Activated B cell treated with CpG ODN at 0.5 μM for 24 hours (primary cell): ENCODE data around the gene FAM168B. TPM values are rescaled to one million over a fixed set of nuclear protein-coding genes. Genes with fewer than 3 reads are reported as not detected.

Experiments used
- ATAC-seq: fragments of 200-7000 bp; cut with Tn5 transposase; one replicate; pipeline ENCODE4 v1.10.0; 2021; ENCODE audit warnings: low read depth, mild to moderate bottlenecking, moderate library complexity
- CTCF ChIA-PET: fragments of 350-600 bp; sonication (Branson Sonifier 250); formaldehyde crosslinking; loops from one replicate; lab custom pipeline; 2021; ENCODE audit warnings: antibody characterized with exemption; lab: Charles Lee
- POLR2A ChIA-PET: fragments of 350-600 bp; sonication (Branson Sonifier 250); formaldehyde crosslinking; loops from one replicate; lab custom pipeline; 2021; ENCODE audit warnings: antibody characterized with exemption; lab: Charles Lee
- DNase-seq: peaks from one replicate; pipeline ENCODE4 v3.0.0; 2022
- H3K27ac Mint-ChIP-seq: one replicate; pipeline ENCODE4 v1.8.0; 2020; ENCODE audit warnings: mixed read lengths
- H3K27me3 Mint-ChIP-seq: one replicate; pipeline ENCODE4 v1.8.0; 2021; ENCODE audit warnings: mixed read lengths
- H3K36me3 Mint-ChIP-seq: one replicate; pipeline ENCODE4 v1.8.0; 2021; ENCODE audit warnings: low read depth, mixed read lengths
- H3K4me1 Mint-ChIP-seq: one replicate; pipeline ENCODE4 v1.8.0; 2021; ENCODE audit warnings: mixed read lengths
- H3K4me3 Mint-ChIP-seq: one replicate; pipeline ENCODE4 v1.8.0; 2020; ENCODE audit warnings: mild to moderate bottlenecking, mixed read lengths
- H3K9me3 Mint-ChIP-seq: one replicate; pipeline ENCODE4 v1.8.0; 2020; ENCODE audit warnings: mixed read lengths
- intact Hi-C: fragments of 100-400 bp; cut with micrococcal nuclease; formaldehyde crosslinking; loops from one replicate; pipeline ENCODE4 v1.15.1; 2024
- total RNA-seq: library from RNA; stranded (reverse); gene quantifications from 2 replicates; pipeline ENCODE4 v1.2.3, GENCODE V29; 2022
- TF ChIP-seq, protein P1 (sequence below): fragments of 200-600 bp; IDR thresholded peaks from one replicate; pipeline ENCODE4 v1.8.0; 2022; ENCODE audit warnings: antibody characterized with exemption, mild to moderate bottlenecking

Gene FAM168B
- total RNA-seq, 1 donor from 2014 or later: 62.5 TPM

DNA sequence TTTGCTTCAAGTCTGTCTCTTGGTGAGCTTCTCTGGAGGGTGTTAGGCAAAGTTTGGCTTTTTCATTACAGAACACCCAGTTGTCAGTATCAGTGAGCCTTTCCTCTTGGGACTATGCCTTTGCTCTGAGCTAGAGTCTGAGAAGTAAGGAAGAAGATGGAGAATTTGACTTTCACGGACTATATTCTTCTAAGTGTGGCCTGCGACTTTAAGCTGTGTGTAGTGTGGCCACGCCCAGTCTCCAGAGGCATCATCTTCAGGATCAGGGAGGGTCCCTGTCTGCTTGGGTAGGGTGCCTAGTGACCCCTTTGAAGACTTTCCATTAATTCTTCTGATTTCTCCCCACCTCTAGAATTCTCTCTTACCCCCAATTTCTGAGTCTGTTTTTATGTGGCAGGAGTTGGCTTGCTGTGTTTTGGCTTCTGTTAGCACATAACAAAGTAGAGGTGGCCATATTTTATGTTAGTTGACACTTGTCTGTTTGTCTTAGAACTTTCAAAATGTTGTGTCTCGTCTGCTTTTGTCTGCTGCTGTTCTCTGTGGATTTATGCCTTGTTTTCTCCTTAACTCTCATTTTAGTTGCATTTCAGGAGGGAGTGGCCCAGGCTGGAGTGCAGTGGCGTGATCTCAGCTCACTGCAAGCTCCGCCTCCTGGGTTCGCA, 20.4 kb upstream of the FAM168B start:
- Mint-ChIP-seq H3K4me1 (peaks cover 25% of the 10 kb centered on the region), H3K9me3 (peaks cover 10% of the 10 kb centered on the region), H3K36me3 (peaks cover 53% of the 10 kb centered on the region), H3K27ac (no peak overlapping the region), H3K4me3 (no peak overlapping the region), H3K27me3 (no peaks in the 10 kb centered on the region)
- ATAC-seq (no peak), DNase-seq (no peak)
- TF ChIP-seq, protein P1, sequence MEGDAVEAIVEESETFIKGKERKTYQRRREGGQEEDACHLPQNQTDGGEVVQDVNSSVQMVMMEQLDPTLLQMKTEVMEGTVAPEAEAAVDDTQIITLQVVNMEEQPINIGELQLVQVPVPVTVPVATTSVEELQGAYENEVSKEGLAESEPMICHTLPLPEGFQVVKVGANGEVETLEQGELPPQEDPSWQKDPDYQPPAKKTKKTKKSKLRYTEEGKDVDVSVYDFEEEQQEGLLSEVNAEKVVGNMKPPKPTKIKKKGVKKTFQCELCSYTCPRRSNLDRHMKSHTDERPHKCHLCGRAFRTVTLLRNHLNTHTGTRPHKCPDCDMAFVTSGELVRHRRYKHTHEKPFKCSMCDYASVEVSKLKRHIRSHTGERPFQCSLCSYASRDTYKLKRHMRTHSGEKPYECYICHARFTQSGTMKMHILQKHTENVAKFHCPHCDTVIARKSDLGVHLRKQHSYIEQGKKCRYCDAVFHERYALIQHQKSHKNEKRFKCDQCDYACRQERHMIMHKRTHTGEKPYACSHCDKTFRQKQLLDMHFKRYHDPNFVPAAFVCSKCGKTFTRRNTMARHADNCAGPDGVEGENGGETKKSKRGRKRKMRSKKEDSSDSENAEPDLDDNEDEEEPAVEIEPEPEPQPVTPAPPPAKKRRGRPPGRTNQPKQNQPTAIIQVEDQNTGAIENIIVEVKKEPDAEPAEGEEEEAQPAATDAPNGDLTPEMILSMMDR: no peak
- intact Hi-C loops: no loop called here
- ChIA-PET POLR2A (no interaction called here), CTCF (no interaction called here)

DNA sequence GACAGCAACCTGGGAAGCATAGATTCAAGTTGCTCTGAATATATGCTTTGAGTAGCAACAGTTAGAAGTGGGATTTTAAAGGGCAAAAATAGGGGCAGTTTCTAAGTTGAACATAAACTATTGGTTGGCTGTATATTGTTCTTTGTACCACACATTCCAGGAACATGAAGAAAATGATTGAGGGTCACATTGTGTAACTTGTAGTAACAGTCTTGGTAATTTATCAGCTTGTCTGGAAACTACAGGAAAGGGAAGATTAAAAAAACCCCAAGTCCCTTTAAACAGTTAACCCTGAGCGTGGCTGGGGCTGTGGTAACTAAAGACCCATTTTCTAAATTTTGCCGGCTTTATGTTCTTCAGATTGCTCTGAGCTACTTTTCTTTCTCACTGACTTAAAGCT, 19.3 kb upstream of the FAM168B start:
- Mint-ChIP-seq H3K9me3 (peaks cover 10% of the 10 kb centered on the region), H3K27ac (no peak overlapping the region), H3K36me3 (peaks cover 54% of the 10 kb centered on the region), H3K4me1 (peaks cover 24% of the 10 kb centered on the region), H3K4me3 (no peak overlapping the region), H3K27me3 (no peaks in the 10 kb centered on the region)
- ChIA-PET CTCF (no interaction called here), POLR2A (no interaction called here)
- TF ChIP-seq, protein P1: no peak
- DNase-seq (no peak), ATAC-seq (no peak)
- intact Hi-C loops: no loop called here

DNA sequence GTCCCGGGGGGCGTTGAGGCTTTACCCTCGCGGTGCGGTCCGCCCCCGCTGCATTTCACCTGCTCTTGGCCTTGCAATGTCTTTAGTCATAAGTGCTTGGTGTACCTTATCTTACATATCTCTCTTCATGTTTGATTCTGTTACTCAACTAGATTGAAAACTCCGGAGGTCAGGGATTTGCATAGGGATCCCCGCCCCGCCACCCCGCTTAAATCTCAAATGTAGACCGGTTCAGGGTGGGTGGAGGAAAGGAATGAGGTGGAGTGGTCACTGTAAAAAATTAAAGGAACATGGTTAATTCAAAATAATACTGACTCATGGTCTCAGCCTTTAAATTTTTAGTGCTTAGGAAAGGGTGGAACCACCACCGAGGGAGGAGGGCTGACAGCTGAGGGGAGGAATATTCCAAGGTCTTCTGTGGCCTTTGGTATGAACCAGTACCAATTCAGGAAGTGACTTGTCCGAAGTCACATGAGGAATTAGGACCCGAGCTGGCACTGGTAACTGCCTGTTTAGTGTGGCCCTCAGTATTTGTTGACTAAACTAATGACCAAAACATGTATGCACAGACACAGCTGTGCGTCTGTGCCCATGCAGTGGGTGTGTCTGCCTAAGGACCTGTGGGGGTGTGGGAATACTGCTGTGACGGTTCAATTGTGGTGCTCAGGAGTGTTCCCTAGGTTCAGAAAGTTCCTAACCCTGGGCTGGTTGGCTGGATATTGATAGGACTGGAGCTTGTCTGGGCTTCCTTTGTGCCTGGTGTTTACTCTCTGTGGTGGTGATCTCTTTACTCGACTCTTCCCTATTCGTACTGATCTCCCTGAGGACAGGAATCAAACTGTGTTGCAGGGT, 12.9 kb upstream of the FAM168B start:
- intact Hi-C loops: loop anchor here (1.0 to 2.0 kb wide), 6 partner anchors 13 to 925 kb away; partner anchors contain the start of genes FAM168B, IMP4, MZT2A and SMPD4
- ATAC-seq (peak; percentile 28), DNase-seq (peak; percentile 36)
- TF ChIP-seq, protein P1: no peak
- Mint-ChIP-seq H3K4me3 (peak overlapping the region; percentile 96), H3K27ac (peak overlapping the region; percentile 91), H3K27me3 (no peaks in the 10 kb centered on the region), H3K4me1 (peaks cover 36% of the 10 kb centered on the region), H3K36me3 (peaks cover 26% of the 10 kb centered on the region), H3K9me3 (no peaks in the 10 kb centered on the region)
- POLR2A ChIA-PET: interaction anchor here (5.1 kb wide), 1 partner anchor 13 kb away, joined by 82 read pairs; the partner anchor contains the start of gene FAM168B
- CTCF ChIA-PET: no interaction called here

DNA sequence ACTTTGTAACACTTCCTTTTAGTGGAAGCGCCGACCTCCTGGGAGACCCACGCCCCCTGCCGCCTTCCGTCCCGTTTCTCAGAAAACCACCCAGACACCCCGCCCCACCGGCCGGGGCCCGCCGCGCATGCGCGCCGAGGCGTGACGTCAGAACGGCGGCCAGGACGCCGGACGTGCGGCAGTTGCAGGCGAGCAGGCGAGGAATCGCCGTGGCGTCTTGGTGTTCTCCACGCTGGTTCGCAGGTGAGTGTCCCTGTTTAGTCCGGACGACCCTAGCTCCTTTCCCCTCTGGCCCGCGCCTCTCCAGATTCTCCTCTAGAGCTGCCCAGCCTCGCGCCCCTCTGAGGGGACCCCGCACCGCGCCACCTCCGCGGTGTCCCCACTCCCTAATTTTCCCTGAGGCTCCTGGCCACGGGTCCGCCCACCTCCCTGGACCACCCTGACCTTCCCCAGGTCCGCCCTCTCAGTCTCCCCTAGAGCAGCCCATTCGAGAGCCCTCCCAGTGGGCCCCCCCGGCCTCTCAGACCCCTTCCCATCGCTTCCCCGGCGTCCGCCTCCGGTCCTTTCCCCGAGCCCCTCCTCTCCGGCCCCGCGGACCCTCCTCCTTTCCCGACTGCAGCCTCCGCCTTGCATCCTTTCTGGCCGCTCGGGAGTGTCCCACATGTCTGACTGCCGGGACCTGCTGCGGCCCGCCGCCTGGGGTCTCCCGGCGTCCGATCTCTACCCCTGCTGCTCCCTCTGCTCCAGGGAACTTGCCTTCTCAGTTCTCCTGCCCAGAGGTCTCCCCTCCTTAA, 12.1 kb upstream of the FAM168B start, which contains the start of gene PLEKHB2:
PLEKHB2 (plus strand) TSS at position 181 of the 794 bp plus-strand sequence. CDS start 15,606 bp downstream, outside the sequence.
- no peaks in the 10 kb centered on the region for H3K27me3 Mint-ChIP-seq
- TF ChIP-seq, protein P1: no peak
- H3K4me1 Mint-ChIP-seq: peaks cover 34% of the 10 kb centered on the region
- intact Hi-C loops: loop anchor here (1.0 to 2.0 kb wide), 6 partner anchors 12 to 925 kb away; partner anchors contain the start of genes FAM168B, IMP4, MZT2A and SMPD4
- peak within 1 kb of the TSS; percentile 91 for H3K27ac Mint-ChIP-seq
- ChIA-PET POLR2A (interaction anchor here (1.0 to 5.1 kb wide), 3 partner anchors 12 to 387 kb away, joined by 4 to 82 read pairs (median 11); partner anchors contain the start of genes FAM168B and MZT2A), CTCF (interaction anchor here (0.9 to 1.0 kb wide), 2 partner anchors 11 to 12 kb away, joined by 3 to 5 read pairs; partner anchors contain the start of gene FAM168B)
- ATAC-seq (peak; percentile 84), DNase-seq (peak; percentile 97)
- H3K9me3 Mint-ChIP-seq: no peaks in the 10 kb centered on the region
- peak within 1 kb of the TSS; percentile 96 for H3K4me3 Mint-ChIP-seq
- peaks cover 21% of the 10 kb centered on the region for H3K36me3 Mint-ChIP-seq
